CD4-positive, alpha-beta T cell (primary cell): ENCODE data around the gene TMEM144. TPM values are rescaled to one million over a fixed set of nuclear protein-coding genes. Genes with fewer than 3 reads are reported as not detected.
"Not testable (repeated sequence)": the region's sequence is repeated elsewhere in the genome, so short reads cannot be mapped to it uniquely, and the experiment has no call there.

ENCODE experiments used
- ATAC-seq: fragments of 200-7000 bp; cut with Tn5 transposase; one replicate; pipeline ENCODE4 v1.10.0; 2022; ENCODE audit warnings: mild to moderate bottlenecking; ENCODE audit not compliant: poor library complexity
- CTCF ChIA-PET: fragments of 350-600 bp; sonication (Branson Sonifier 250); formaldehyde crosslinking; loops from one replicate; lab custom pipeline; 2021; ENCODE audit warnings: antibody characterized with exemption, inconsistent platforms; lab: Charles Lee
- POLR2A ChIA-PET: fragments of 350-600 bp; sonication (Branson Sonifier 250); formaldehyde crosslinking; loops from one replicate; lab custom pipeline; 2021; ENCODE audit warnings: antibody characterized with exemption, inconsistent platforms; lab: Charles Lee
- DNase-seq, 14 experiments: peaks; one replicate each; pipeline ENCODE4 v3.0.0-alpha.2; 2013 to 2020; ENCODE audit warnings: mixed read lengths in 2 of 14
- H3K27ac ChIP-seq, 2 donors: one replicate each; pipeline versions ENCODE4 v1.5.1 to v1.7.0; 2013; ENCODE audit warnings: low read length in 2 of 2, low read depth in 1 of 2, mild to moderate bottlenecking in 1 of 2
- H3K27me3 ChIP-seq, 2 experiments: 1 replicate in 1 of 2; 2 replicates in 1 of 2; pipeline versions ENCODE4 v1.6.1 to v1.7.0; 2013; ENCODE audit warnings: low read length in 2 of 2, control low read depth in 1 of 2, mild to moderate bottlenecking in 1 of 2, moderate library complexity in 1 of 2; ENCODE audit not compliant: insufficient read depth in 2 of 2, control insufficient read depth in 1 of 2
- H3K36me3 ChIP-seq: one replicate; pipeline ENCODE4 v1.6.1; 2013; ENCODE audit warnings: low read length, control low read depth; ENCODE audit not compliant: insufficient read depth
- H3K4me1 ChIP-seq: one replicate; pipeline ENCODE4 v1.6.1; 2013; ENCODE audit warnings: low read length, control low read depth; ENCODE audit not compliant: insufficient read depth
- H3K4me3 ChIP-seq: one replicate; pipeline ENCODE4 v1.5.1; 2013; ENCODE audit warnings: mild to moderate bottlenecking, low read length, moderate library complexity
- H3K9me3 ChIP-seq, 2 experiments: 1 replicate in 1 of 2; 2 replicates in 1 of 2; pipeline versions ENCODE4 v1.6.1 to v1.7.0; 2013; ENCODE audit warnings: low read length in 2 of 2, mild to moderate bottlenecking in 2 of 2, control low read depth in 1 of 2, moderate library complexity in 1 of 2; ENCODE audit not compliant: control insufficient read depth in 1 of 2, insufficient read depth in 1 of 2
- H3K27ac Mint-ChIP-seq: one replicate; pipeline ENCODE4 v1.8.0; 2020; ENCODE audit warnings: mixed read lengths
- H3K27me3 Mint-ChIP-seq: one replicate; pipeline ENCODE4 v1.8.0; 2021; ENCODE audit warnings: mixed read lengths
- H3K36me3 Mint-ChIP-seq: one replicate; pipeline ENCODE4 v1.8.0; 2021; ENCODE audit warnings: low read depth, mixed read lengths
- H3K4me1 Mint-ChIP-seq: one replicate; pipeline ENCODE4 v1.8.0; 2021; ENCODE audit warnings: low read depth, mixed read lengths
- H3K4me3 Mint-ChIP-seq: one replicate; pipeline ENCODE4 v1.8.0; 2020; ENCODE audit warnings: mild to moderate bottlenecking, mixed read lengths
- H3K9me3 Mint-ChIP-seq: one replicate; pipeline ENCODE4 v1.8.0; 2020; ENCODE audit warnings: mixed read lengths
- intact Hi-C, 2 experiments: fragments of 100-400 bp; cut with DNase I in 1 of 2; cut with micrococcal nuclease in 1 of 2; formaldehyde crosslinking; loops; one replicate each; pipeline versions ENCODE4 v1.15.1 to v1.9.0; 2023 to 2025; cut with DNase I, micrococcal nuclease
- total RNA-seq, 174 experiments: library from RNA in 2 of 174; stranded (reverse) in 2 of 174; gene quantifications; one replicate each; pipeline ENCODE4 v1.2.3 and lab custom pipeline; 2021 to 2026
- TF ChIP-seq, protein P1 (sequence below): fragments of 200-600 bp; IDR thresholded peaks from one replicate; pipeline ENCODE4 v1.8.0; 2022; ENCODE audit warnings: antibody characterized with exemption, mild to moderate bottlenecking

Gene TMEM144
- total RNA-seq, 2 experiments from 2014 or later: 0.45 TPM; not detected in 1

DNA sequence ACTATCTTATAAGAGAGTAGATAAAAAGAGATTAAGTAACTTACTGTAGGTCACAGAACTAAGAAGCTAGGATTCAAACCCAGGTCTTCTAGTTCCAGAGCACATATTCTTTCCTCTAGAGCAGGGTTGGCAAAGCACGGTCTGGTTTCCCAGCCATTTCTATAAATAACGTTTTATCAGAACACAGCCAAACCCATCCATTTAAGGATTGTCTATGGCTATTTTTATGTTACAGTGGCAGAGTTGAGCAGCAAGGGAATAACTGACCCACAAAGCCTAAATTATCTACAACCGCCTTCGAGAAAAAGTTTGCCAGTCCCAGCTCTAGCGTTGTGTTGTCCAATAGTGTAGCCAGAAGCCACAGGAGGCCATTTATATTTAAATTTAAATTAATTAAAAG lies 7.5 kb downstream of the TMEM144 start:
- ATAC-seq (no peak), DNase-seq (no peak)
- peaks cover 0 to 3% of the 10 kb centered on the region in 2 experiments for H3K27me3 ChIP-seq
- ChIA-PET CTCF (no interaction called here), POLR2A (no interaction called here)
- H3K27ac ChIP-seq: no peak overlapping the region
- no peak overlapping the region for H3K27ac Mint-ChIP-seq
- no peaks in the 10 kb centered on the region for H3K9me3 Mint-ChIP-seq
- TF ChIP-seq, protein P1, sequence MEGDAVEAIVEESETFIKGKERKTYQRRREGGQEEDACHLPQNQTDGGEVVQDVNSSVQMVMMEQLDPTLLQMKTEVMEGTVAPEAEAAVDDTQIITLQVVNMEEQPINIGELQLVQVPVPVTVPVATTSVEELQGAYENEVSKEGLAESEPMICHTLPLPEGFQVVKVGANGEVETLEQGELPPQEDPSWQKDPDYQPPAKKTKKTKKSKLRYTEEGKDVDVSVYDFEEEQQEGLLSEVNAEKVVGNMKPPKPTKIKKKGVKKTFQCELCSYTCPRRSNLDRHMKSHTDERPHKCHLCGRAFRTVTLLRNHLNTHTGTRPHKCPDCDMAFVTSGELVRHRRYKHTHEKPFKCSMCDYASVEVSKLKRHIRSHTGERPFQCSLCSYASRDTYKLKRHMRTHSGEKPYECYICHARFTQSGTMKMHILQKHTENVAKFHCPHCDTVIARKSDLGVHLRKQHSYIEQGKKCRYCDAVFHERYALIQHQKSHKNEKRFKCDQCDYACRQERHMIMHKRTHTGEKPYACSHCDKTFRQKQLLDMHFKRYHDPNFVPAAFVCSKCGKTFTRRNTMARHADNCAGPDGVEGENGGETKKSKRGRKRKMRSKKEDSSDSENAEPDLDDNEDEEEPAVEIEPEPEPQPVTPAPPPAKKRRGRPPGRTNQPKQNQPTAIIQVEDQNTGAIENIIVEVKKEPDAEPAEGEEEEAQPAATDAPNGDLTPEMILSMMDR: no peak
- no peaks in the 10 kb centered on the region for H3K4me1 ChIP-seq
- no peaks in the 10 kb centered on the region for H3K4me1 Mint-ChIP-seq
- no peaks in the 10 kb centered on the region for H3K36me3 Mint-ChIP-seq
- intact Hi-C loops: no loop called here
- H3K4me3 ChIP-seq: no peak overlapping the region
- no peaks in the 10 kb centered on the region for H3K9me3 ChIP-seq
- H3K36me3 ChIP-seq: no peaks in the 10 kb centered on the region
- peaks cover 18% of the 10 kb centered on the region for H3K27me3 Mint-ChIP-seq
- no peak overlapping the region for H3K4me3 Mint-ChIP-seq

GRCh38 chr4:158219623-158220022 lies 9.3 kb downstream of the TMEM144 start:
- Mint-ChIP-seq H3K4me3 (no peak overlapping the region), H3K4me1 (no peaks in the 10 kb centered on the region), H3K27me3 (peaks cover 3% of the 10 kb centered on the region), H3K27ac (no peak overlapping the region), H3K36me3 (no peaks in the 10 kb centered on the region), H3K9me3 (no peaks in the 10 kb centered on the region)
- Histone ChIP-seq H3K27me3 (peaks cover 0 to 3% of the 10 kb centered on the region in 2 experiments), H3K4me1 (no peaks in the 10 kb centered on the region), H3K27ac (no peak overlapping the region), H3K36me3 (no peaks in the 10 kb centered on the region), H3K4me3 (no peak overlapping the region), H3K9me3 (no peaks in the 10 kb centered on the region)
- CTCF ChIA-PET: no interaction called here
- TF ChIP-seq, protein P1: no peak
- DNase-seq: no peak
- intact Hi-C loops: no loop called here
- POLR2A ChIA-PET: no interaction called here
- ATAC-seq: no peak

DNA sequence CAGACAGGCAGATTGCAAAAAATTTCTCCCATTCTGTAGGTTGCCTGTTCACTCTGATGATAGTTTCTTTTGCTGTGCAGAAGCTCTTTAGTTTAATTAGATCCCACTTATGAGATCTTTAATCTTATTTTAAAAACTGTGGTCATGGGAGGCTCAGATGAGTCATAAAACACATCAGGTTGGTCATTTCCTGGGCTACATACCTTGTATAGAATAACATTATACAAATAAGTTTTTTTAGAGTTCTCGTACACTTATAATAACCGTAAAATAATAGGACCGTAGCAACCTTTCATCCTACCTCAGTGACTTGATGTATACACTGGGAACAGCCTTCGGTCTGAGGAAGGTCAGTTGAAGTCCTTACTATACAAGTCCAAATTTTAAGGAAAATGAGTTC lies 14.0 kb downstream of the TMEM144 start:
- DNase-seq, H3K27ac ChIP-seq, H3K4me3 ChIP-seq, POLR2A ChIA-PET, H3K9me3 ChIP-seq, H3K36me3 Mint-ChIP-seq, H3K4me1 ChIP-seq, H3K27ac Mint-ChIP-seq, H3K36me3 ChIP-seq, H3K27me3 ChIP-seq, H3K9me3 Mint-ChIP-seq, ATAC-seq, H3K4me1 Mint-ChIP-seq, H3K27me3 Mint-ChIP-seq, intact Hi-C loops, H3K4me3 Mint-ChIP-seq: not testable (repeated sequence)
- CTCF ChIA-PET: interaction anchor here (1.0 kb wide), 1 partner anchor 17 kb away, joined by 3 read pairs; no protein-coding TSS in a partner anchor

- H3K27ac Mint-ChIP-seq, H3K36me3 ChIP-seq, H3K36me3 Mint-ChIP-seq, H3K4me1 Mint-ChIP-seq, H3K27me3 ChIP-seq, POLR2A ChIA-PET, ATAC-seq, H3K9me3 ChIP-seq, H3K27me3 Mint-ChIP-seq, H3K9me3 Mint-ChIP-seq, DNase-seq, H3K4me3 Mint-ChIP-seq, H3K27ac ChIP-seq, H3K4me3 ChIP-seq, intact Hi-C loops, H3K4me1 ChIP-seq: not testable (repeated sequence)
- CTCF ChIA-PET: interaction anchor here (1.0 kb wide), 1 partner anchor 16 kb away, joined by 3 read pairs; no protein-coding TSS in a partner anchor
Observed at GRCh38 chr4:158224999-158225398, 14.7 kb downstream of the TMEM144 start.

- intact Hi-C loops, H3K9me3 Mint-ChIP-seq, DNase-seq, CTCF ChIA-PET, H3K4me3 ChIP-seq, ATAC-seq, H3K4me1 Mint-ChIP-seq, H3K27ac ChIP-seq, H3K4me3 Mint-ChIP-seq, POLR2A ChIA-PET, H3K27ac Mint-ChIP-seq, H3K27me3 ChIP-seq, H3K27me3 Mint-ChIP-seq, H3K36me3 ChIP-seq, H3K4me1 ChIP-seq, H3K36me3 Mint-ChIP-seq: not testable (repeated sequence)
- peaks cover 0 to 10% of the 10 kb centered on the region in 2 experiments for H3K9me3 ChIP-seq
Observed at GRCh38 chr4:158227880-158228279, 17.6 kb downstream of the TMEM144 start.

DNA sequence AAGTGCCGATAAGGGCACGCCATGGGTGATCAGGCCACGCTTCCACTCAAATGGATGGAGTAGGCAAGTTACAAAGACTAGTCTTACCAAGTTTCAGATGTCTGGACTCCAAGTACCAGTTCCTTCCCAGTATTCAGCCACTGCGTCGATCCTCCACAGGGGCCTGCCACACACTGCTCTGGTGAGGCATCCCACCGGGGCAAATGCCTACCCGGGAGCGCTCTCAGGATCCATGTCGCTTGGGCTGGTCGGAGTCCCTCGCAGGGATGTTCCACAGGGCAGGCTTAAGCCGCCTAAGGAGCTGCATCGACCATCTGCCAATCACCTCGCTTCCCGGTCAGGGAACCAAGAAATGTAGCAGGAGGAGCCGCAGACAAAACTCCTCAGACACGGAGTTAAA lies 18.1 kb downstream of the TMEM144 start:
- not testable (repeated sequence) for H3K4me1 Mint-ChIP-seq

More for the DNA sequence above, 18.1 kb downstream of the TMEM144 start:
- intact Hi-C loops, H3K27me3 ChIP-seq, H3K36me3 Mint-ChIP-seq, H3K4me3 Mint-ChIP-seq, H3K4me1 ChIP-seq, H3K4me3 ChIP-seq, H3K27ac ChIP-seq, H3K27me3 Mint-ChIP-seq, H3K9me3 Mint-ChIP-seq, H3K36me3 ChIP-seq, H3K27ac Mint-ChIP-seq, ATAC-seq, DNase-seq, POLR2A ChIA-PET, CTCF ChIA-PET: not testable (repeated sequence)
- peaks cover 0 to 10% of the 10 kb centered on the region in 2 experiments for H3K9me3 ChIP-seq
